Measurements from ENCODE around the gene TMF1. TPM values are rescaled to one million over a fixed set of nuclear protein-coding genes. Genes with fewer than 3 reads are reported as not detected.

The TMF1 gene
- total and polyA plus RNA-seq, 2 of the 8 experiments (the other 6 are each of a cell fraction or from before 2014, with no cell fraction given), result 1.4 to 18.3 TPM

DNA sequence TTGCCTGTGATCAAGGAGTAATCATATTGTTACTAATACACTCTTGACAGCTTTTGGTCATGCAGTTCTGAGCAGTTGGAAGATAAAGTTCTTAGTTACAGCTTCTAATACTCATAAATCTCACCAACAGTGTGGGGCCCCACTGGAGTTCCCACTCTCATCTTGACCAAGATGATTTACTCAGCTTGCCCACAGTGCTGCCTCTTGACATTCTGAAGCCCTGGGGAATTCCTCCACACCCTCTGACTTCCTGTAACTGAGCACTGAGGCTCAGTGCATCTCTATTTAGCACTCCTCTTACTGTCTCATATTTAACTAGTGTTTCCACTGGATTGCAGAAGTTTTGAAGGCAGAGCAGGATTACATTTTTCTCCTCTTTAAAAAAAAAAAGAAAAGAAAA, 30.7 kb upstream of the TMF1 start:
- DNase-seq (ENCODE audit: low read depth in 1 of 2, low spot score in 2 of 2) (no peak), FAIRE-seq (no peak)
- H4K91ac ChIP-seq (replicated peaks; ENCODE audit: insufficient read length, low read length), result no peak overlapping the region
- TF ChIP-seq JUND (IDR thresholded peaks at IDR 0.05; ENCODE audit: low read length) (no peak), RFX5 (IDR thresholded peaks at IDR 0.05; ENCODE audit: borderline replicate concordance, low read depth, low read length) (no peak), CBX8 (IDR thresholded peaks at IDR 0.05; ENCODE audit: borderline replicate concordance, low read depth, low read length) (no peak), HDAC6 (IDR thresholded peaks at IDR 0.05; ENCODE audit: low read depth, low read length) (no peak), NRF1 (IDR thresholded peaks at IDR 0.05; ENCODE audit: low read depth, low read length) (no peak), SAP30 (IDR thresholded peaks at IDR 0.05; ENCODE audit: insufficient read depth, insufficient replicate concordance, low read length) (no peak), POLR2AphosphoS5 (IDR thresholded peaks at IDR 0.05; ENCODE audit: low read depth, low read length) (no peak), CHD1 (IDR thresholded peaks at IDR 0.05; ENCODE audit: low read depth, low read length) (no peak)
- H3K18ac ChIP-seq (ENCODE audit: extremely low read depth, low read length), result no peak overlapping the region
- H3K36me3 ChIP-seq (ENCODE audit: control insufficient read depth in 2 of 4, insufficient read depth in 4 of 4, low read length in 3 of 4), result no peaks in the 10 kb centered on the region
- no peak overlapping the region for H3K56ac ChIP-seq (replicated peaks; ENCODE audit: insufficient read length, low read depth, low read length)
- H3K27ac ChIP-seq (ENCODE audit: low read depth, low read length), result no peak overlapping the region
- no peaks in the 10 kb centered on the region for H3K9me3 ChIP-seq (ENCODE audit: insufficient read depth in 2 of 2, low read depth in 1 of 2, low read length in 1 of 2)
- no peak overlapping the region for H3K9ac ChIP-seq (replicated peaks in 1 of 4; ENCODE audit: extremely low read depth in 1 of 4, low read depth in 3 of 4, low read length in 3 of 4)
- H2BK120ac ChIP-seq (replicated peaks; ENCODE audit: low read depth, low read length), result no peak overlapping the region
- H2AFZ ChIP-seq (ENCODE audit: low read length), result no peak overlapping the region
- H4K8ac ChIP-seq (ENCODE audit: extremely low read depth, insufficient read depth, low read length), result no peak overlapping the region
- peaks cover 0 to 20% of the 10 kb centered on the region in 2 experiments; a peak in 2 of 4 replicates for H3K79me2 ChIP-seq (ENCODE audit: control insufficient read depth in 1 of 2, insufficient read depth in 2 of 2, low read length in 2 of 2)
- H3K4me2 ChIP-seq (ENCODE audit: insufficient read depth in 1 of 2, low read depth in 2 of 2, low read length in 2 of 2), result no peak overlapping the region
- H3K27me3 ChIP-seq (replicated peaks in 1 of 4; ENCODE audit: control insufficient read depth in 3 of 4, extremely low read depth in 1 of 4, insufficient read depth in 3 of 4, low read length in 3 of 4), result no peaks in the 10 kb centered on the region
- no peaks in the 10 kb centered on the region for H4K20me1 ChIP-seq (replicated peaks in 1 of 2; ENCODE audit: control insufficient read depth in 1 of 2, insufficient read depth in 2 of 2, low read length in 2 of 2)
- H3K79me1 ChIP-seq (ENCODE audit: low read depth, low read length), result no peaks in the 10 kb centered on the region; the same call in 1 of the 2 replicates
- no peak overlapping the region for H3K4me3 ChIP-seq (ENCODE audit: extremely low read depth in 1 of 4, insufficient read depth in 2 of 4, low read depth in 3 of 4, low read length in 4 of 4)
- H3K14ac ChIP-seq (ENCODE audit: insufficient read length), result no peak overlapping the region
- peaks cover 8% of the 10 kb centered on the region for H3K23me2 ChIP-seq (ENCODE audit: low read depth, low read length)
- no peak overlapping the region for H3K23ac ChIP-seq (ENCODE audit: insufficient read length)
- POLR2A ChIA-PET (ENCODE audit: partially characterized antibody), result interaction anchor here (1.4 kb wide), 1 partner anchor 30 kb away, joined by 3 read pairs; the partner anchor contains the start of gene TMF1
- no peak overlapping the region for H2BK5ac ChIP-seq (ENCODE audit: low read depth, low read length)
- no peak overlapping the region for H2AK5ac ChIP-seq (ENCODE audit: low read depth, low read length)
- no peak overlapping the region for H2BK15ac ChIP-seq (ENCODE audit: low read length)
- H4K5ac ChIP-seq (ENCODE audit: insufficient read length, low read depth, low read length), result no peak overlapping the region
- no peak overlapping the region for H2BK20ac ChIP-seq (ENCODE audit: low read length)
- no peak overlapping the region for H2BK12ac ChIP-seq (ENCODE audit: low read depth, low read length)
- CTCF ChIA-PET (ENCODE audit: partially characterized antibody), result interaction anchor here (0.7 to 1.5 kb wide), 2 partner anchors 38 to 791 kb away, joined by 3 to 4 read pairs; no protein-coding TSS in a partner anchor
- peaks cover 5 to 15% (median 11%) of the 10 kb centered on the region in 4 experiments for H3K4me1 ChIP-seq (replicated peaks in 1 of 4; ENCODE audit: control insufficient read depth in 3 of 4, insufficient read depth in 4 of 4, low read length in 3 of 4)
- no peak overlapping the region for H3K4ac ChIP-seq (replicated peaks; ENCODE audit: insufficient read length, low read depth, low read length)

All from H1 (cell line).